Measurements from ENCODE around the gene MTM1. TPM values are rescaled to one million over a fixed set of nuclear protein-coding genes. Genes with fewer than 3 reads are reported as not detected.

The MTM1 gene
- total RNA-seq, 1 experiment from 2014 or later, result 6.4 TPM

GRCh38 chrX:150544835-150545770 lies 23.3 kb upstream of the MTM1 start:
- Histone ChIP-seq H3K4me1 (ENCODE audit: insufficient read depth, low read length) (0 out of 2 replicates have a peak, but pooled peaks cover 2% of the 10 kb centered on the region), H3K23ac (ENCODE audit: insufficient read length, low read depth, low read length) (no peak overlapping the region), H4K20me1 (ENCODE audit: control insufficient read depth, insufficient read depth, insufficient read length) (no peaks in the 10 kb centered on the region), H4K5ac (ENCODE audit: insufficient read length, low read depth, low read length) (no peak overlapping the region), H3K79me1 (ENCODE audit: insufficient read depth, low read depth, low read length, poor library complexity, severe bottlenecking) (no peaks in the 10 kb centered on the region), H2BK120ac (ENCODE audit: low read depth, low read length, poor library complexity, severe bottlenecking) (no peak overlapping the region), H3K79me2 (ENCODE audit: insufficient read depth, low read length) (no peaks in the 10 kb centered on the region), H3K23me2 (ENCODE audit: insufficient read length, low read depth, low read length, poor library complexity, severe bottlenecking) (no peaks in the 10 kb centered on the region), H2BK12ac (ENCODE audit: insufficient read length, low read depth, low read length) (no peak overlapping the region), H2BK5ac (ENCODE audit: insufficient read length, low read length) (no peak overlapping the region), H4K91ac (ENCODE audit: insufficient read length, low read depth, low read length) (no peak overlapping the region), H3K9ac (ENCODE audit: extremely low read depth, insufficient read length, low read length) (no peak overlapping the region), H2AFZ (ENCODE audit: low read length) (no peak overlapping the region), H3K14ac (ENCODE audit: insufficient read depth, low read length) (no peak overlapping the region), H3K9me3 (ENCODE audit: control insufficient read depth, low read depth, low read length) (no peaks in the 10 kb centered on the region), H2AK5ac (ENCODE audit: insufficient read length, low read length) (no peak overlapping the region), H3K4me2 (ENCODE audit: insufficient read depth, insufficient read length, low read length) (no peak overlapping the region), H3K27ac (ENCODE audit: insufficient read length, low read depth, low read length) (no peak overlapping the region), H3T11ph (ENCODE audit: low read length) (no peak overlapping the region), H3K56ac (ENCODE audit: insufficient read length, low read depth, low read length) (no peak overlapping the region), H4K8ac (replicated peaks; ENCODE audit: insufficient read length, low read depth, low read length) (no peak overlapping the region), H2BK20ac (ENCODE audit: low read depth, low read length, poor library complexity, severe bottlenecking) (no peak overlapping the region), H3K18ac (ENCODE audit: insufficient read length, low read depth, low read length) (no peak overlapping the region), H3K27me3 (ENCODE audit: insufficient read depth, low read length) (peaks cover 3% of the 10 kb centered on the region; the same call in 1 of the 2 replicates), H3K4ac (ENCODE audit: low read depth, low read length) (no peak overlapping the region), H2BK15ac (ENCODE audit: low read depth, low read length) (no peak overlapping the region)
- H3K27me3 Mint-ChIP-seq (ENCODE audit: low read depth), result peaks cover 52% of the 10 kb centered on the region
- peaks cover 0 to 6% (median 0%) of the 10 kb centered on the region in 3 experiments; a peak in 1 of 7 replicates for H3K36me3 Mint-ChIP-seq (ENCODE audit: insufficient read depth in 1 of 3, low read depth in 3 of 3)
- no peak overlapping the region for H3K27ac Mint-ChIP-seq
- DNase-seq, result no peak
- peaks cover 2 to 12% of the 10 kb centered on the region in 2 experiments; a peak in 3 of 4 replicates for H3K4me1 Mint-ChIP-seq
- no peak for TF ChIP-seq CTCF (conservative IDR thresholded peaks at IDR 0.05)
- H3K9me3 Mint-ChIP-seq, result peaks cover 72 to 79% of the 10 kb centered on the region in 2 experiments
- no CpG with 5 or more reads among the region's 8 CpGs for WGBS (ENCODE audit: extremely low coverage, insufficient read length, low lambda C conversion rate)
- no peak overlapping the region for H3K4me3 Mint-ChIP-seq

Data from H9 (cell line).